Mammary epithelial cell (primary cell): ENCODE data around the gene BMP5.

Source experiments
- CTCF ChIP-seq, 2 donors: IDR thresholded peaks in 1 of 2; conservative IDR thresholded peaks in 1 of 2; 2 replicates each; pipeline ENCODE4 v1.5.1; 2011 to 2012; ENCODE audit warnings: inconsistent platforms in 2 of 2, low read length in 2 of 2, mild to moderate bottlenecking in 2 of 2, control low read depth in 1 of 2, low read depth in 1 of 2; ENCODE audit not compliant: insufficient read depth in 1 of 2; ENCODE audit errors: extremely low read depth in 1 of 2
- EZH2 ChIP-seq: IDR thresholded peaks from 2 replicates; pipeline ENCODE4 v1.6.1; 2012; ENCODE audit warnings: low read length, inconsistent platforms, borderline replicate concordance

GRCh38 chr6:55785273-55785672 is 90.1 kb downstream of the BMP5 start:
- no peak for TF ChIP-seq EZH2
- TF ChIP-seq CTCF (conservative IDR thresholded peaks at IDR 0.05 in 1 of 2, IDR thresholded peaks at IDR 0.05 in 1 of 2; ENCODE audit: extremely low read depth in 1 of 2, insufficient read depth in 1 of 2, low read depth in 1 of 2, low read length in 2 of 2): no peak
